ENCODE data around the gene HSD17B12.

HSD17B12 gene

DNA sequence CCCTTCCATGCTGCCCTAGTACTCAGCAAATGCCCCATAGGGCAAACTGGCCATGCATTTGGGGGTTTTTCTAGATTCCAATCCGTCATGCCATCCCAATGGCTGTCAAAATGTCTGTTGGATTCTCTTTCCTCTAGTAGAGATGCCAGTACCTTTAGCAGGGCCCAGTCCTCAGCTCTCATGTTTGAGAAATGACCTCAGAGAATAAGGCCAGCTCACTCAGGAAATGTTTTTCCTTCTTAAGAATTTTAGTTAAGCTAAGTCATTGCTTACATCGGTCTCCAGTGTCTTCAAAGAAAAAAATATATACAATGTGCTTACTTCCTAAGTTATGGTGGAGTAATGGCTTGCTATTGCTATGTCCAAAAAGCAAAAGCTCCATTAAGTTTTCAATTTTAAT lies 186.0 kb downstream of the HSD17B12 start:
- H3K4me3 ChIP-seq (replicated peaks; ENCODE audit: low read depth, low read length) = no peak overlapping the region
- DNase-seq (ENCODE audit: extremely low read depth, low read depth) = no peak
- TF ChIP-seq, protein P1, sequence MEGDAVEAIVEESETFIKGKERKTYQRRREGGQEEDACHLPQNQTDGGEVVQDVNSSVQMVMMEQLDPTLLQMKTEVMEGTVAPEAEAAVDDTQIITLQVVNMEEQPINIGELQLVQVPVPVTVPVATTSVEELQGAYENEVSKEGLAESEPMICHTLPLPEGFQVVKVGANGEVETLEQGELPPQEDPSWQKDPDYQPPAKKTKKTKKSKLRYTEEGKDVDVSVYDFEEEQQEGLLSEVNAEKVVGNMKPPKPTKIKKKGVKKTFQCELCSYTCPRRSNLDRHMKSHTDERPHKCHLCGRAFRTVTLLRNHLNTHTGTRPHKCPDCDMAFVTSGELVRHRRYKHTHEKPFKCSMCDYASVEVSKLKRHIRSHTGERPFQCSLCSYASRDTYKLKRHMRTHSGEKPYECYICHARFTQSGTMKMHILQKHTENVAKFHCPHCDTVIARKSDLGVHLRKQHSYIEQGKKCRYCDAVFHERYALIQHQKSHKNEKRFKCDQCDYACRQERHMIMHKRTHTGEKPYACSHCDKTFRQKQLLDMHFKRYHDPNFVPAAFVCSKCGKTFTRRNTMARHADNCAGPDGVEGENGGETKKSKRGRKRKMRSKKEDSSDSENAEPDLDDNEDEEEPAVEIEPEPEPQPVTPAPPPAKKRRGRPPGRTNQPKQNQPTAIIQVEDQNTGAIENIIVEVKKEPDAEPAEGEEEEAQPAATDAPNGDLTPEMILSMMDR (IDR thresholded peaks at IDR 0.05; ENCODE audit: low read depth, low read length, missing control alignments) = no peak

DNA sequence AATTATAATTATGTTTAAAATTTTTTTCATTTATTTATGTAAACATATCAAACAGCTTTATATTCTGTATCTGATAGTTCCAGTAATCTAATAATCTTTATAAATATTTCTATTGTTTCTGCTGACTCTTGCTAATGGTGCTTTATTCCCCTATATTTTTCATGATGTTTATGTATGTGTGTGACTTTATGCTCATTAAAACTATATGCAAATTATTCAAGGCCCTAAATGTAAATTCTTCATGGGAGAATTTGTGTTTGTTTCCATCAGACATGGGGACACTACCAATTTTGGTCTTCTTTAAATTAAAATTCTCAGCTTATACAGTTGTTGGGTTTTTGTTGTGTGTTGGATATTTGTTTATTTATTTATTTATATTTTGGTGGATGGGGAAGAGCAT lies 186.4 kb downstream of the HSD17B12 start:
- no peak overlapping the region for H3K4me3 ChIP-seq (replicated peaks; ENCODE audit: low read depth, low read length)
- no peak for DNase-seq (ENCODE audit: extremely low read depth, low read depth)
- TF ChIP-seq, protein P1 (IDR thresholded peaks at IDR 0.05; ENCODE audit: low read depth, low read length, missing control alignments) = no peak

DNA sequence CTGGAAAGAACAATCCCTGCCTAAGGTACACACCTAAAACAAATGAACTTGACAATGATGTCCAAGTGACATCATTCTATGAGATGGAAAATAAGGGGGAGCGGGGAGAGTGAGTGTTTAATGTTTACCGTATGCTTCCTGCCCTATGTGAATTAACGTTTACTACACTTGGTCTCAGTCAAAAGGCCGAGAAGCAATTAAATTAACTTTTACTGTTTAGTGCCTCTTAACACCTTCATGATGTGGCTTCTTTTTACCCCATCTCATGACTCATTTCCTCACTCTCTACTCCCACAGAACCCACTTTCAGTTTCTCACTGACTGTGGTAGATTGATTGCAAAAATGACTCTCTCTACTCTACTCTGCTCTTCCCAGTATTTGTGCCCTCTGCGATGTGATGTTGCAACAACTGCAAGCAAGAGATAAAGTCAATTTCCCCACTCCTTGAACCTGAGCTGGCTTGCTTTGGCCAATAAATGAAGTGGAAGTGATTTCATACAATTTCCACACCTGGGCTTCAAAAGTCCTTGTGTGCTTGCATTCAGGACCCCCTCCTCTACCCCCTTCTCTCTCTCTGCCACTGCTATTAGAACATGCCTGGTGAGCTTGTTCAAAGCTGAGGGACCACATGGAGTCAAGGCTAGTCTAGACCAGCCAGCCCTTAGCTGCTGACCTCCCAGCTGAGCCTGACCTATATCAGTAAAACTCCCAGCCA lies 188.5 kb downstream of the HSD17B12 start:
- DNase-seq (ENCODE audit: extremely low read depth, low read depth) = no peak

DNA sequence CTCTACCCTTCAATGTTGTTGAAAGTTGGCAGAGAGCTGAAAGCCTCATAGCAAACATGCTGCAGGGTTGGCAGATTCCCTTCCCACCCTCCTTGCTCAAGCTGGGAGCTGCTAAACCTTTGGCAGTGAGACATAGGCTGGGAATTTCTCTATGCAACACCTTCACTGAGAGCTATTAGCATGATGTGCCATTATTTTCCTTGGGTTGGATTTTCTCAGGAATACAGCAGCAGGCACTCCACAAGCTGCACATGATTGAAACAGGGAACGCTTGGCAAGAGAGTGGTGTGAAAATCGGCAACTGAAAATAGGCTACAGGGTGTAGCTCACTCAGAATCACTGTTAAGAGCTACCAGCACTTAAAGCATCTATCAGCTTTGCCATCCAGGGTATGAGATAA lies 190.5 kb downstream of the HSD17B12 start:
- H3K4me3 ChIP-seq (replicated peaks; ENCODE audit: low read depth, low read length) = no peak overlapping the region
- no peak for DNase-seq (ENCODE audit: extremely low read depth, low read depth)
- TF ChIP-seq, protein P1 (IDR thresholded peaks at IDR 0.05; ENCODE audit: low read depth, low read length, missing control alignments) = no peak

More for the DNA sequence above, 188.5 kb downstream of the HSD17B12 start:
- no peak overlapping the region for H3K4me3 ChIP-seq (replicated peaks; ENCODE audit: low read depth, low read length)
- TF ChIP-seq, protein P1 (IDR thresholded peaks at IDR 0.05; ENCODE audit: low read depth, low read length, missing control alignments) = no peak

DNA sequence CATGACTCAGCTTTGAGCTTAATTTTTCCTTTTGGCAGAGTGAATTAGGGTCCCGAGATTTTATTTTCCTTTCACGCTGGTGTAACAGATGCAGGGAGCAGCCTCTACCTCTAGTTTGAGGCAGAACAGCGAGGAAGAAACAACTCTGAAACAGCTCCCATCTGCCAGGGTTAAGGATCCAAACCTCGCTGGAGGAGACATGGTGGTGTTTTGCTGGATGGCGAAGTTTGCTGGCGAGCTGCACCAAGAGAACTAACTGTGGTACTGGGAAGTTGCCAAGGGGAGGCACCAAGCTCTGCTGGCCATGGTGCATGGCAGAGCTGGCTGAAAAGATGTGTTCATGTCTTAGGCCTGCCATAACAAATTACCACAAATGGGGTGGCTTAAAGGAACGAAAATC lies 192.5 kb downstream of the HSD17B12 start:
- no peak for DNase-seq (ENCODE audit: extremely low read depth, low read depth)
- TF ChIP-seq, protein P1 (IDR thresholded peaks at IDR 0.05; ENCODE audit: low read depth, low read length, missing control alignments) = no peak
- H3K4me3 ChIP-seq (replicated peaks; ENCODE audit: low read depth, low read length) = no peak overlapping the region

DNA sequence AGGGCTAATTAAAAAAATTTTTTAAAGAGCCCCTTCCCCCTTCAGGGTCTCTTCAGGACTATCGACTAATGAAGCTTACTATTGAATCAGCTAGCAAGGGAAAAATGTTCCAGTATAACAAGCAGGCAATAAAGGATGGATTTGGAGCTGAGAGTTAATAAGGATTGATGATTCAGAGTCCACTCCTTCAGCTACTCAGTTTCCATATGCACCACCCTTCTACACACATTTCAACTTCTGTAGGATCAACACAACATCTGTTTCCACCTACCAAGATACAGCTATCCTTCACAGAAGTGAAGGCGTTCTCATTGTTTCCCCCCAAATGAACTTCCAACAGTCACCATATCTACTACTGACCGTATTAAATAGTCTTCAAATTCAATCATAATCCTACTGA lies 193.5 kb downstream of the HSD17B12 start:
- no peak overlapping the region for H3K4me3 ChIP-seq (replicated peaks; ENCODE audit: low read depth, low read length)
- TF ChIP-seq, protein P1 (IDR thresholded peaks at IDR 0.05; ENCODE audit: low read depth, low read length, missing control alignments) = no peak
- DNase-seq (ENCODE audit: extremely low read depth, low read depth) = no peak

DNA sequence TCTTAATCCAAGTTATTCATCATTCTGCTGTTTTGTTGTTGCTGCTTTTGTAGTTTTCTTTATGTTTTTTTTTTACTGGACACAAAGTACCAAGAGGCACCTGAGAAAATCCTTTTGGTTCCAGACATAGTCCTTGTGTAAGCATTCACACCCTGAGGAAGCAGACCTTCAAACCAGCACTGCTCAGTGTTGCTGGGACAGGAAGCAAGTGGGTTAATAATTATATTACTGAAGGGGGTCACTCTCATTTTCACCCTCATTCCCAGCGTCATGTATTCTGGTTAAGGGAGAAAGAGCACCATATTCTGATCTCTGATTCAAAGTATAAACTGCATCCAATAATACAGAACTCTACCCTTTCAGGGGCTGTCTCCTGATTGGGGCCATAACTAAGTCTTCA lies 194.2 kb downstream of the HSD17B12 start:
- no peak for DNase-seq (ENCODE audit: extremely low read depth, low read depth)
- H3K4me3 ChIP-seq (replicated peaks; ENCODE audit: low read depth, low read length) = no peak overlapping the region
- TF ChIP-seq, protein P1 (IDR thresholded peaks at IDR 0.05; ENCODE audit: low read depth, low read length, missing control alignments) = no peak
